Neural cell (in vitro differentiated cells): ENCODE results near the gene ELP5. TPM values are rescaled to one million over a fixed set of nuclear protein-coding genes. Genes with fewer than 3 reads are reported as not detected.

ENCODE experiments used
- H2AFZ ChIP-seq: fragments of 200-600, 300-800 bp; sonication (generic), shearing (Covaris generic); 2 replicates; pipeline ENCODE4 v1.6.0; 2014; ENCODE audit warnings: low read depth, mild to moderate bottlenecking, antibody characterized with exemption, low read length, moderate library complexity
- H3F3A ChIP-seq: fragments of 200-600 bp; shearing (Covaris generic); 2 replicates; pipeline ENCODE4 v1.6.1; 2016; ENCODE audit warnings: mild to moderate bottlenecking, moderate library complexity, mixed read lengths, antibody characterized with exemption, low read length; ENCODE audit not compliant: insufficient read depth, poor library complexity, severe bottlenecking
- H3K27ac ChIP-seq: fragments of 200-600, 300-800 bp; sonication (generic), shearing (Covaris generic); 2 replicates; pipeline ENCODE4 v1.5.1; 2014; ENCODE audit warnings: mild to moderate bottlenecking, low read length, moderate library complexity
- H3K27me3 ChIP-seq: fragments of 300-800, 200-600 bp; sonication (generic), shearing (Covaris generic); 2 replicates; pipeline ENCODE4 v1.6.0; 2014; ENCODE audit warnings: mild to moderate bottlenecking, low read depth, low read length, moderate library complexity; ENCODE audit not compliant: insufficient read depth
- H3K36me3 ChIP-seq: fragments of 300-800, 200-600 bp; sonication (generic), shearing (Covaris generic); 2 replicates; pipeline ENCODE4 v1.5.1; 2014; ENCODE audit warnings: mild to moderate bottlenecking, antibody characterized with exemption, low read length, moderate library complexity; ENCODE audit not compliant: insufficient read depth
- H3K4me2 ChIP-seq: fragments of 300-800, 200-600 bp; sonication (generic), shearing (Covaris generic); 2 replicates; pipeline ENCODE4 v1.6.0; 2014; ENCODE audit warnings: mild to moderate bottlenecking, low read length
- H3K4me3 ChIP-seq: fragments of 300-800, 200-600 bp; sonication (generic), shearing (Covaris generic); 2 replicates; pipeline ENCODE4 v1.5.1; 2014; ENCODE audit warnings: mild to moderate bottlenecking, low read length, moderate library complexity
- H3K79me2 ChIP-seq: fragments of 200-600 bp; shearing (Covaris generic); replicated peaks from 2 replicates; pipeline ENCODE4 v1.6.0; 2014; ENCODE audit warnings: mild to moderate bottlenecking, low read length, moderate library complexity; ENCODE audit not compliant: insufficient read depth
- H3K9ac ChIP-seq: fragments of 300-800, 200-600 bp; sonication (generic), shearing (Covaris generic); 2 replicates; pipeline ENCODE4 v1.6.1; 2016; ENCODE audit warnings: mild to moderate bottlenecking, low read length, mixed read lengths
- H3K9me2 ChIP-seq: fragments of 200-600 bp; shearing (Covaris generic); 2 replicates; pipeline ENCODE4 v1.6.1; 2016; ENCODE audit warnings: mild to moderate bottlenecking, low read length, mixed read lengths; ENCODE audit not compliant: insufficient read depth
- H3K9me3 ChIP-seq: fragments of 200-600, 300-800 bp; sonication (generic), shearing (Covaris generic); 2 replicates; pipeline ENCODE4 v1.6.1; 2016; ENCODE audit warnings: mild to moderate bottlenecking, mixed run types, low read length, moderate library complexity, mixed read lengths
- H4K20me1 ChIP-seq: fragments of 200-600 bp; shearing (Covaris generic); 2 replicates; pipeline ENCODE4 v1.6.1; 2016; ENCODE audit warnings: mild to moderate bottlenecking, mixed run types; ENCODE audit not compliant: insufficient read depth
- EP300 ChIP-seq: fragments of 450-650 bp; conservative IDR thresholded peaks from 2 replicates; pipeline ENCODE4 v1.6.1; 2014; ENCODE audit warnings: antibody characterized with exemption, mild to moderate bottlenecking, moderate library complexity; ENCODE audit not compliant: poor library complexity, severe bottlenecking
- EZH2 ChIP-seq: fragments of 200-600, 300-800 bp; shearing (Covaris generic), sonication (generic); IDR thresholded peaks from 2 replicates; pipeline ENCODE4 v1.6.1; 2014; ENCODE audit warnings: antibody characterized with exemption, low read length, borderline replicate concordance, mild to moderate bottlenecking; ENCODE audit not compliant: insufficient read depth, poor library complexity, severe bottlenecking
- MXI1 ChIP-seq: fragments of 450-650 bp; conservative IDR thresholded peaks from 2 replicates; pipeline ENCODE4 v1.6.1; 2014; ENCODE audit warnings: antibody characterized with exemption, mild to moderate bottlenecking; ENCODE audit not compliant: poor library complexity, severe bottlenecking
- POLR2AphosphoS5 ChIP-seq: IDR thresholded peaks from 2 replicates; pipeline ENCODE4 v1.6.1; 2012
- RAD21 ChIP-seq: fragments of 450-650 bp; conservative IDR thresholded peaks from 2 replicates; pipeline ENCODE4 v1.6.1; 2014; ENCODE audit warnings: antibody characterized with exemption, mild to moderate bottlenecking, moderate library complexity
- SMC3 ChIP-seq: fragments of 450-650 bp; conservative IDR thresholded peaks from 2 replicates; pipeline ENCODE4 v1.6.1; 2014; ENCODE audit warnings: antibody characterized with exemption, mild to moderate bottlenecking, moderate library complexity; ENCODE audit not compliant: poor library complexity
- TAF1 ChIP-seq: IDR thresholded peaks from 2 replicates; pipeline ENCODE4 v1.6.1; 2012; ENCODE audit warnings: low read depth
- polyA minus RNA-seq: library from RNA; depleted of rRNA, polyadenylated mRNA; stranded (reverse); fragments of >200 nt; gene quantifications from 2 replicates; pipeline ENCODE4 v1.2.3, GENCODE V29; 2014
- polyA plus RNA-seq: library from polyadenylated mRNA; depleted of rRNA; stranded (reverse); fragments of >200 nt; gene quantifications from 2 replicates; pipeline ENCODE4 v1.2.3, GENCODE V29; 2014
- TF ChIP-seq, protein P1 (sequence below): fragments of 450-650 bp; IDR thresholded peaks from 2 replicates; pipeline ENCODE4 v1.5.1; 2014; ENCODE audit warnings: antibody characterized with exemption, mild to moderate bottlenecking, moderate library complexity; ENCODE audit not compliant: poor library complexity, severe bottlenecking
- TF ChIP-seq, protein P2 (sequence below): IDR thresholded peaks from 2 replicates; pipeline ENCODE4 v1.6.1; 2012; ENCODE audit warnings: borderline replicate concordance

The ELP5 gene
- 82.7 and 99.5 TPM in 2 replicates for polyA plus RNA-seq
- polyA minus RNA-seq: 39.4 and 40.3 TPM in 2 replicates

GRCh38 chr17:7252176-7253043 lies at the start of gene ELP5:
ELP5 (plus strand) TSS chr17:7252215; CDS start chr17:7252551, 336 bp downstream.
- Histone ChIP-seq H3F3A (no peaks in the 10 kb centered on the region), H2AFZ (peak within 1 kb of the TSS; percentile 62), H3K27me3 (no peaks in the 10 kb centered on the region), H3K9me3 (no peaks in the 10 kb centered on the region), H4K20me1 (no peaks in the 10 kb centered on the region), H3K4me3 (peak within 1 kb of the TSS; percentile 70), H3K9ac (peak within 1 kb of the TSS; percentile 88), H3K9me2 (no peaks in the 10 kb centered on the region), H3K4me2 (peak within 1 kb of the TSS; percentile 95), H3K36me3 (no peaks in the 10 kb centered on the region), H3K27ac (peak within 1 kb of the TSS; percentile 97), H3K79me2 (peaks cover 50% of the 10 kb centered on the region)
- peak; percentile 63 for TF ChIP-seq SMC3
- TF ChIP-seq, protein P1, sequence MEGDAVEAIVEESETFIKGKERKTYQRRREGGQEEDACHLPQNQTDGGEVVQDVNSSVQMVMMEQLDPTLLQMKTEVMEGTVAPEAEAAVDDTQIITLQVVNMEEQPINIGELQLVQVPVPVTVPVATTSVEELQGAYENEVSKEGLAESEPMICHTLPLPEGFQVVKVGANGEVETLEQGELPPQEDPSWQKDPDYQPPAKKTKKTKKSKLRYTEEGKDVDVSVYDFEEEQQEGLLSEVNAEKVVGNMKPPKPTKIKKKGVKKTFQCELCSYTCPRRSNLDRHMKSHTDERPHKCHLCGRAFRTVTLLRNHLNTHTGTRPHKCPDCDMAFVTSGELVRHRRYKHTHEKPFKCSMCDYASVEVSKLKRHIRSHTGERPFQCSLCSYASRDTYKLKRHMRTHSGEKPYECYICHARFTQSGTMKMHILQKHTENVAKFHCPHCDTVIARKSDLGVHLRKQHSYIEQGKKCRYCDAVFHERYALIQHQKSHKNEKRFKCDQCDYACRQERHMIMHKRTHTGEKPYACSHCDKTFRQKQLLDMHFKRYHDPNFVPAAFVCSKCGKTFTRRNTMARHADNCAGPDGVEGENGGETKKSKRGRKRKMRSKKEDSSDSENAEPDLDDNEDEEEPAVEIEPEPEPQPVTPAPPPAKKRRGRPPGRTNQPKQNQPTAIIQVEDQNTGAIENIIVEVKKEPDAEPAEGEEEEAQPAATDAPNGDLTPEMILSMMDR: peak; percentile 65
- peak; percentile 88 for TF ChIP-seq TAF1
- peak; percentile 68 for TF ChIP-seq MXI1
- TF ChIP-seq POLR2AphosphoS5: peak; percentile 87
- TF ChIP-seq, protein P2, sequence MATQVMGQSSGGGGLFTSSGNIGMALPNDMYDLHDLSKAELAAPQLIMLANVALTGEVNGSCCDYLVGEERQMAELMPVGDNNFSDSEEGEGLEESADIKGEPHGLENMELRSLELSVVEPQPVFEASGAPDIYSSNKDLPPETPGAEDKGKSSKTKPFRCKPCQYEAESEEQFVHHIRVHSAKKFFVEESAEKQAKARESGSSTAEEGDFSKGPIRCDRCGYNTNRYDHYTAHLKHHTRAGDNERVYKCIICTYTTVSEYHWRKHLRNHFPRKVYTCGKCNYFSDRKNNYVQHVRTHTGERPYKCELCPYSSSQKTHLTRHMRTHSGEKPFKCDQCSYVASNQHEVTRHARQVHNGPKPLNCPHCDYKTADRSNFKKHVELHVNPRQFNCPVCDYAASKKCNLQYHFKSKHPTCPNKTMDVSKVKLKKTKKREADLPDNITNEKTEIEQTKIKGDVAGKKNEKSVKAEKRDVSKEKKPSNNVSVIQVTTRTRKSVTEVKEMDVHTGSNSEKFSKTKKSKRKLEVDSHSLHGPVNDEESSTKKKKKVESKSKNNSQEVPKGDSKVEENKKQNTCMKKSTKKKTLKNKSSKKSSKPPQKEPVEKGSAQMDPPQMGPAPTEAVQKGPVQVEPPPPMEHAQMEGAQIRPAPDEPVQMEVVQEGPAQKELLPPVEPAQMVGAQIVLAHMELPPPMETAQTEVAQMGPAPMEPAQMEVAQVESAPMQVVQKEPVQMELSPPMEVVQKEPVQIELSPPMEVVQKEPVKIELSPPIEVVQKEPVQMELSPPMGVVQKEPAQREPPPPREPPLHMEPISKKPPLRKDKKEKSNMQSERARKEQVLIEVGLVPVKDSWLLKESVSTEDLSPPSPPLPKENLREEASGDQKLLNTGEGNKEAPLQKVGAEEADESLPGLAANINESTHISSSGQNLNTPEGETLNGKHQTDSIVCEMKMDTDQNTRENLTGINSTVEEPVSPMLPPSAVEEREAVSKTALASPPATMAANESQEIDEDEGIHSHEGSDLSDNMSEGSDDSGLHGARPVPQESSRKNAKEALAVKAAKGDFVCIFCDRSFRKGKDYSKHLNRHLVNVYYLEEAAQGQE: peak; percentile 85
- TF ChIP-seq RAD21: peak; percentile 45
- TF ChIP-seq EZH2: no peak
- peak; percentile 65 for TF ChIP-seq EP300

- Histone ChIP-seq H3K36me3 (no peaks in the 10 kb centered on the region), H2AFZ (no peak overlapping the region), H3K9ac (peak overlapping the region; percentile 87), H3K27ac (peak overlapping the region; percentile 96), H3K9me2 (no peaks in the 10 kb centered on the region), H3F3A (no peaks in the 10 kb centered on the region), H3K4me2 (no peak overlapping the region), H4K20me1 (no peaks in the 10 kb centered on the region), H3K27me3 (no peaks in the 10 kb centered on the region), H3K79me2 (peaks cover 23% of the 10 kb centered on the region), H3K9me3 (no peaks in the 10 kb centered on the region), H3K4me3 (peak overlapping the region; percentile 75)
- TF ChIP-seq, protein P1: no peak
- TF ChIP-seq EP300: no peak
Observed at GRCh38 chr17:7203391-7203790, 48.6 kb upstream of the ELP5 start.
